Neural progenitor cell (in vitro differentiated cells): ENCODE data around the gene IDH1.

Source experiments
- CTCF ChIP-seq: fragments of 200-600 bp; sonication (generic); IDR thresholded peaks from 2 replicates; pipeline ENCODE4 v1.5.1; 2017; ENCODE audit warnings: antibody characterized with exemption, mild to moderate bottlenecking
- EZH2 ChIP-seq: fragments of 200-600 bp; sonication (generic); IDR thresholded peaks from 2 replicates; pipeline ENCODE4 v1.6.1; 2017; ENCODE audit warnings: antibody characterized with exemption, mild to moderate bottlenecking, moderate library complexity

- no peak for TF ChIP-seq EZH2
- TF ChIP-seq CTCF: no peak
Measured at GRCh38 chr2:208278549-208278948, 23.7 kb upstream of the IDH1 start.
